Effector memory CD4-positive, alpha-beta T cell (primary cell): ENCODE results near the gene MPC1L.
"Not testable (repeated sequence)": the region's sequence is repeated elsewhere in the genome, so short reads cannot be mapped to it uniquely, and the experiment has no call there.

Experiments used
- DNase-seq, 3 donors: peaks; one replicate each; pipeline ENCODE4 v3.0.0-alpha.2; 2020
- H3K27ac ChIP-seq: 2 replicates; pipeline ENCODE4 v1.7.0; 2013; ENCODE audit warnings: mild to moderate bottlenecking, low read length, moderate library complexity; ENCODE audit not compliant: insufficient read depth, poor library complexity, severe bottlenecking
- H3K27me3 ChIP-seq: replicated peaks from 2 replicates; pipeline ENCODE4 v1.7.0; 2013; ENCODE audit warnings: mild to moderate bottlenecking, low read length; ENCODE audit not compliant: insufficient read depth, control insufficient read depth, poor library complexity, severe bottlenecking
- H3K36me3 ChIP-seq: 2 replicates; pipeline ENCODE4 v1.7.0; 2013; ENCODE audit warnings: mild to moderate bottlenecking, low read length, moderate library complexity; ENCODE audit not compliant: control insufficient read depth, insufficient read depth
- H3K4me1 ChIP-seq: 2 replicates; pipeline ENCODE4 v1.7.0; 2013; ENCODE audit warnings: low read length, mild to moderate bottlenecking; ENCODE audit not compliant: control insufficient read depth, insufficient read depth, poor library complexity, severe bottlenecking
- H3K4me3 ChIP-seq: 2 replicates; pipeline ENCODE4 v1.7.0; 2013; ENCODE audit warnings: low read length, low read depth, mild to moderate bottlenecking; ENCODE audit not compliant: insufficient read depth, poor library complexity, severe bottlenecking
- H3K9me3 ChIP-seq: 2 replicates; pipeline ENCODE4 v1.7.0; 2013; ENCODE audit warnings: mild to moderate bottlenecking, low read length, moderate library complexity; ENCODE audit not compliant: control insufficient read depth
- total RNA-seq, 3 donors: gene quantifications; one replicate each; lab custom pipeline; 2026; lab: John Stamatoyannopoulos, UW

MPC1L gene
- total RNA-seq: 0 to 0.17 (median 0) reads per million in 3 donors

- no peak within 1 kb of the TSS for H3K4me3 ChIP-seq
- H3K9me3 ChIP-seq: no peaks in the 10 kb centered on the region
- H3K36me3 ChIP-seq: peaks cover 5% of the 10 kb centered on the region
- H3K27ac ChIP-seq: no peak within 1 kb of the TSS
- H3K4me1 ChIP-seq: no peaks in the 10 kb centered on the region
- H3K27me3 ChIP-seq: no peaks in the 10 kb centered on the region
- DNase-seq: no peak
Observed at GRCh38 chrX:40623139-40623536, at the start of gene MPC1L. Gene MPC1L (plus strand): TSS chrX:40623428. CDS start chrX:40623566, 138 bp downstream.

- DNase-seq: peak in 1 of 3 donors; percentile 12
- H3K27ac ChIP-seq: no peak overlapping the region
- no peaks in the 10 kb centered on the region for H3K4me1 ChIP-seq
- H3K9me3 ChIP-seq: no peaks in the 10 kb centered on the region
- no peaks in the 10 kb centered on the region for H3K36me3 ChIP-seq
- no peak overlapping the region for H3K4me3 ChIP-seq
- H3K27me3 ChIP-seq: no peaks in the 10 kb centered on the region
Observed at GRCh38 chrX:40573763-40574162, 49.5 kb upstream of the MPC1L start.

- not testable (repeated sequence) for H3K9me3 ChIP-seq, H3K27me3 ChIP-seq, H3K4me3 ChIP-seq, H3K36me3 ChIP-seq, H3K27ac ChIP-seq, DNase-seq, H3K4me1 ChIP-seq
Observed at GRCh38 chrX:40575411-40575810, 47.8 kb upstream of the MPC1L start.

GRCh38 chrX:40576291-40576690 lies 46.9 kb upstream of the MPC1L start:
- no peak overlapping the region for H3K27ac ChIP-seq
- no peak overlapping the region for H3K4me3 ChIP-seq
- no peak for DNase-seq
- H3K4me1 ChIP-seq: no peaks in the 10 kb centered on the region
- no peaks in the 10 kb centered on the region for H3K9me3 ChIP-seq
- H3K36me3 ChIP-seq: no peaks in the 10 kb centered on the region
- H3K27me3 ChIP-seq: no peaks in the 10 kb centered on the region

GRCh38 chrX:40578039-40578695 lies 45.1 kb upstream of the MPC1L start:
- Histone ChIP-seq H3K4me1 (peaks cover 7% of the 10 kb centered on the region), H3K4me3 (no peak overlapping the region), H3K27me3 (no peaks in the 10 kb centered on the region), H3K27ac (no peak overlapping the region), H3K36me3 (no peaks in the 10 kb centered on the region), H3K9me3 (no peaks in the 10 kb centered on the region)
- no peak for DNase-seq

- Histone ChIP-seq H3K27me3 (no peaks in the 10 kb centered on the region), H3K4me1 (peaks cover 7% of the 10 kb centered on the region), H3K36me3 (no peaks in the 10 kb centered on the region), H3K4me3 (no peak overlapping the region), H3K27ac (no peak overlapping the region), H3K9me3 (no peaks in the 10 kb centered on the region)
- no peak for DNase-seq
Observed at GRCh38 chrX:40579141-40579540, 44.1 kb upstream of the MPC1L start.

GRCh38 chrX:40579900-40580536 lies 43.2 kb upstream of the MPC1L start:
- Histone ChIP-seq H3K36me3 (no peaks in the 10 kb centered on the region), H3K27ac (peak overlapping the region; percentile 85), H3K4me3 (peak overlapping the region; percentile 69), H3K4me1 (peaks cover 7% of the 10 kb centered on the region), H3K9me3 (no peaks in the 10 kb centered on the region), H3K27me3 (no peaks in the 10 kb centered on the region)
- no peak for DNase-seq

- H3K9me3 ChIP-seq: no peaks in the 10 kb centered on the region
- DNase-seq: peak; percentile 83 to 88 (median 86)
- peak within 1 kb of the TSS; percentile 85 for H3K27ac ChIP-seq
- H3K4me1 ChIP-seq: peaks cover 7% of the 10 kb centered on the region
- H3K36me3 ChIP-seq: no peaks in the 10 kb centered on the region
- H3K4me3 ChIP-seq: peak within 1 kb of the TSS; percentile 69
- H3K27me3 ChIP-seq: no peaks in the 10 kb centered on the region
Observed at GRCh38 chrX:40580537-40581335, 42.5 kb upstream of the MPC1L start, which contains the start of gene ATP6AP2. Gene ATP6AP2 (plus strand): TSS chrX:40580970. CDS start chrX:40581066, 96 bp downstream.

GRCh38 chrX:40581336-40581920 lies 41.8 kb upstream of the MPC1L start:
- H3K27me3 ChIP-seq: no peaks in the 10 kb centered on the region
- peak in 1 of 3 donors; percentile 5 for DNase-seq
- peak overlapping the region; percentile 85 for H3K27ac ChIP-seq
- peaks cover 7% of the 10 kb centered on the region for H3K4me1 ChIP-seq
- no peaks in the 10 kb centered on the region for H3K9me3 ChIP-seq
- no peaks in the 10 kb centered on the region for H3K36me3 ChIP-seq
- H3K4me3 ChIP-seq: peak overlapping the region; percentile 69
